Embryonic facial prominence (tissue), 1 donor: ENCODE measurements around the gene ANKRD44.
"Not testable (repeated sequence)": the region's sequence is repeated elsewhere in the genome, so short reads cannot be mapped to it uniquely, and the experiment has no call there.

Experiments
- DNase-seq: peaks from one replicate; pipeline ENCODE4 v3.0.0-alpha.2; 2016; ENCODE audit errors: extremely low spot score

ANKRD44 gene

GRCh38 chr2:197030090-197030489 lies 280.5 kb downstream of the ANKRD44 start:
- no peak for DNase-seq

- no peak for DNase-seq
Measured at GRCh38 chr2:197028633-197029032, 281.9 kb downstream of the ANKRD44 start.

GRCh38 chr2:197028230-197028629 lies 282.4 kb downstream of the ANKRD44 start:
- DNase-seq: no peak

GRCh38 chr2:197024206-197024605 lies 286.4 kb downstream of the ANKRD44 start:
- no peak for DNase-seq

GRCh38 chr2:197020921-197021320 lies 289.7 kb downstream of the ANKRD44 start:
- DNase-seq: not testable (repeated sequence)

- no peak for DNase-seq
Measured at GRCh38 chr2:197013098-197013497, 297.5 kb downstream of the ANKRD44 start.

GRCh38 chr2:197011801-197012641 lies 298.6 kb downstream of the ANKRD44 start:
- DNase-seq: no peak

- no peak for DNase-seq
Measured at GRCh38 chr2:197011021-197011417, 299.6 kb downstream of the ANKRD44 start.

- DNase-seq: no peak
Measured at GRCh38 chr2:197010200-197011020, 300.2 kb downstream of the ANKRD44 start.

GRCh38 chr2:197008741-197009341 lies 301.7 kb downstream of the ANKRD44 start:
- not testable (repeated sequence) for DNase-seq

- no peak for DNase-seq
Measured at GRCh38 chr2:197007716-197008628, 302.6 kb downstream of the ANKRD44 start.

GRCh38 chr2:197001921-197002320 lies 308.7 kb downstream of the ANKRD44 start:
- no peak for DNase-seq

GRCh38 chr2:196995757-196996314 lies 314.7 kb downstream of the ANKRD44 start:
- DNase-seq: no peak

GRCh38 chr2:196994764-196995163 lies 315.8 kb downstream of the ANKRD44 start:
- DNase-seq: no peak

GRCh38 chr2:196993617-196994016 lies 317.0 kb downstream of the ANKRD44 start:
- no peak for DNase-seq

- no peak for DNase-seq
Measured at GRCh38 chr2:196992466-196992865, 318.1 kb downstream of the ANKRD44 start.

- DNase-seq: no peak
Measured at GRCh38 chr2:196990788-196991461, 319.7 kb downstream of the ANKRD44 start.

- DNase-seq: no peak
Measured at GRCh38 chr2:196990092-196990491, 320.5 kb downstream of the ANKRD44 start.

GRCh38 chr2:196989496-196989895 lies 321.1 kb downstream of the ANKRD44 start:
- DNase-seq: no peak

- DNase-seq: no peak
Measured at GRCh38 chr2:196988639-196989038, 321.9 kb downstream of the ANKRD44 start.
